Stimulated activated CD4-positive, alpha-beta T cell treated with anti-CD3 and anti-CD28 coated beads, Interleukin-2, amount 100 ng/mL, for 24 hours (primary cell): ENCODE data around the gene TTLL7.
"Not testable (repeated sequence)": the region's sequence is repeated elsewhere in the genome, so short reads cannot be mapped to it uniquely, and the experiment has no call there.

Experiments used
- DNase-seq, 2 donors: peaks; one replicate each; pipeline ENCODE4 v3.0.0-alpha.2; 2020

The TTLL7 gene

DNA sequence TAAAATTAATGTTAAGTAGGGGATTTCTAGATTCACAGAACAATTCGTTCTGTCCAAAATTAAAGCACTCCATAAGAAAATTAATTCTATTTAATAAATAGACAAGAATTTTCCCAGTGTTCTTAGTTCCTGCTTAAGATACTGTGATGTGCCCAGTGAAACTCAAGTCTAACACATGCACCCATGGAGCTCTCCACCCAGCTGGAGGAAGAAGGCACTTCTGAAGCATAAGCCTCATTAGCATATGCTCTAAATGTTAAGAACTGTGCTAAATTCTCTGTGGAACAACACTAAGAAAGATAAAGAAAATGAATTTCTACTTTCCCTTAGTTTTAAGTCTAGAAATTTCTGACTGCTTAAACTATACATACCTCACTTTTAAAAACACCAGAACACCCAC, 71.2 kb downstream of the TTLL7 start:
- no peak for DNase-seq

DNA sequence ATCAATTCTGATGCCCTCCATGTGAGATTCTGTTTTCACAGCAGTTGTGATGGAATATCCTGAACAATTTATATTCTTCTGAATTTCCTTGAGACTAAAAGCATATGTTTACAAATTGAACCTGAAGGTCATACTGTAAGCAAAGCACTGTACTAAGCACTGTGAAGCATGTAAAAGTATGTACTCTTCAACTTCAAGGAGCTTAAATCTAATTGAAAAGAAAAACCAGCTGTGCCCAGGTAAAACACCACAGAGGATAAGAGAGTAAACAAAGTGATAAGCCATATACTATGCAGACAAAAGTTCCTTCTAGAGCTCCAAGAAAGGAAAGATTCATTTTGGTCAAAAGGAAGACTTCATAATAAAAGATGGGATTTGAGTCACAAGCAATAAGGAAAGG, 71.9 kb downstream of the TTLL7 start:
- no peak for DNase-seq

DNA sequence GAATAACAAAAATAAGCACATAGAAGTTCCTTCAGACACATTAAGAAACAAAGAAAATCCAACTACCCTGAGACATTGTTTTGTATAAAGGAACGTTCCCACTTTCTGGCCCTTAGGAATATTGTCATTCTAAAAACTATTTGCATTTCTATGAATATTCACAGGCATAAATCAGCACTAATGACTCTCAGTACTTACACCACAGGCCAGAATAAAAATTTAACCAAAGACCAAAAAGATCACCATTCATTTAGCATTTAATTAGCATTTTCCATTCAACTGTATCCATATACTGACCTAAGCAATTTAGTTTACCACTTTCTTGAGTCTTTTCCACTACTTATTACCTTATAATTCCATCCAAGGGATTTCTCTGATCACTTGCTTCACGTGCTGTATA, 75.4 kb downstream of the TTLL7 start:
- DNase-seq, result no peak

DNA sequence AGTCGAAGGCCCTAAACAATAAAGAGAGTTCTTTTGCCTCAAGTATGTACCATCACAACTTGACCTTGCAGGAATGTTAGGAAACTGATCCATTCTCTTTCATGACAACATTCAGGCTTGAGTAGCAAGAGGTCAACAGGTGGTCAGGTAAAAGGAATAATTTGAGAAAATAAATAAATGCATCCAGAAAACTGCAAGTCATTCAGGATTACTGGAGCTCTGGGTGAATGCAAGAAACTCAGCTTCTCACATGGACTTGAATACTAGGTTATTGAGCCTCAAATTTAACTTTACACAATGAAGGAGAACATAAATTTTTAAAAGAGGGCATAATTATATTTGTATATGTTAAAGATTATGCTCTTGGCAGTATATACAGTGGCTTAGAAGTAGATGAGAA, 76.5 kb downstream of the TTLL7 start:
- no peak for DNase-seq

DNA sequence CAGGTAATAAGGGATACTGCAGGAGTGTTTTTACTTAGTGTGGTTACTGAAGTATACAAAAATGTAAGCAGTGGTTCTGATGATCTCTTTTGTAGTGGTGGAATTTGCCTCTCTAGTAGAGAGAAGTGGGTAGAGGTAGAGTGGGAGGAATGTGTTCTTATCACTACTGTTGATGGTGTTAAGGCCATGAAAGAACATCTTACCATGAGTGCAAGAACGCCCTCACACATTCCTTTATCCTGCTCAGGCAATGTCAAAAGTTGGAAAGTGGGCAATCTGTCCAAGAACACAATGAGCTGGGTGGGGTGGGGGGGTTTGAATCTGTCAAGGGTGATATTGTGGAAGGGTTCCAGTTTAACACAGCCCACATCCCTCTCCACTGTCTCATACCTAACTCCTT, 78.6 kb downstream of the TTLL7 start:
- DNase-seq, result no peak

DNA sequence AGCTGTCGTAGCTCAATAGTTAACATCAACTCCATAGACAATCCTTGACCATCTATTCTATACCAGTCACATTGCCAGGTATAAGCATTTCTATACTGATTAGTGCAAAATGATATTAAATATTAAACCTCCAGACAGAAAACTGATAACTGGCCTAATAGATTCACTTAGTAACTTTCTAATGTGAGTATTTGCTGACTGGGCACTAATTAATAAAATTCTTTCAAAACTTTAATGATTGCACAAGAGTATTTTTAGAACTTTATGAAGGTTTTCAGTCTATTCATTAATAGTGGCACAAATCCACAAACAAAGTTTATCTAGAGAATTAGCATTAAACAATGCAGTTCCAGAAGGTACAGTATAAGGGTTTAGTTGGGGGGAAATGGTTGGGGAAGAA, 79.1 kb downstream of the TTLL7 start:
- no peak for DNase-seq

DNA sequence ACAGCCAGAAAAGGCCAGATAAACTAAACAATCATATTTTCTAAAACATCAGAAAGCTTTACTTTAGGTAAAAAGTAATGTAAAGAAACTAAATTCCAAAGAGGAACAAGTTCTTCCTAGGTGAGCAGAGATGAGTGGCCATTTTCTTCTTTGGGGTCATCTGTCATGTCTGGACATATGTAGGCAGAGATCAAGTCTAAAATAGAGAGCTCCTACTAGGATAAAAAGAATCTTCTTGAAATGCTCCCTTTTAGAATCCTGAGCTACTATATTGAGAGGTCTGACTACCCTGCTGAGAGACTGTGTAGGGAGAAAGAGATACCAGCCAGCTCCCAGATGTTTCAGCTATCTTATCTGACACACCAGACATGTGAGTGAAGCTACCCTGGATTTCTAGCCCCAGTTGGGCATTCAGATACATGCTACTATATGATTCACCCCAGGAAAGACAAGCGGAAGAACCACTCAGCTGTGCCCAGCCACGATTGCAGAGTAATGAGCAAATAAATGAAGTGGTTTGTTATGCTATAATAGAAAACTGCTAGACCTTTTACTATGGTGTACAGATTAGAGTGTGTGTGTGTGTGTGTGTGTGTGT, 80.1 kb downstream of the TTLL7 start:
- no peak for DNase-seq

DNA sequence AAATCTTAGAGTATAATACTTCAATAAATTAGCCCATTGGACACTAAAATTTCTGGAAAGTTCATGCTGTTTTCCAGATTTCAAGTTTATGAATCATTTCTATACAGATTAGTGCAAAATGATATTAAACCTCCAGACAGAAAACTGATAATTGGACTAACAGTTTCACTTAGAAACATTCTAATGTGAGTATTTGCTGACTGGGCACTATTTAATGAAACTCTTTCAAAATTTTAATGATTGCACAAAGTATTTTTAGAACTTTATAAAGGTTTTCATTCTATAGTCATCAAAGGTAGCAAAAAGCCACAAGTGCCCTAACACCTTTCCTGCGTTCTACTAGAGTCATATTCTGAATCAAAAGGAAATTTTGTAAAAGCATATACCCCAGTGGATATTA, 81.0 kb downstream of the TTLL7 start:
- DNase-seq, result no peak

DNA sequence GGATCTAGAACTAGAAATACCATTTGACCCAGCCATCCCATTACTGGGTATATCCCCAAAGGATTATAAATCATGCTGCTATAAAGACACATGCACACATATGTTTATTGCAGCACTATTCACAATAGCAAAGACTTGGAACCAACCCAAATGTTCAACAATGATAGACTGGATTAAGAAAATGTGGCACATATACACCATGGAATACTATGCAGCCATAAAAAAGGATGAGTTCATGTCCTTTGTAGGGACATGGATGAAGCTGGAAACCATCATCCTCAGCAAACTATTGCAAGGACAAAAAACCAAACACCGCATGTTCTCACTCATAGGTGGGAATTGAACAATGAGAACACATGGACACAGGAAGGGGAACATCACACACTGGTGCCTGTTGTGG, 82.8 kb downstream of the TTLL7 start:
- DNase-seq, result not testable (repeated sequence)

DNA sequence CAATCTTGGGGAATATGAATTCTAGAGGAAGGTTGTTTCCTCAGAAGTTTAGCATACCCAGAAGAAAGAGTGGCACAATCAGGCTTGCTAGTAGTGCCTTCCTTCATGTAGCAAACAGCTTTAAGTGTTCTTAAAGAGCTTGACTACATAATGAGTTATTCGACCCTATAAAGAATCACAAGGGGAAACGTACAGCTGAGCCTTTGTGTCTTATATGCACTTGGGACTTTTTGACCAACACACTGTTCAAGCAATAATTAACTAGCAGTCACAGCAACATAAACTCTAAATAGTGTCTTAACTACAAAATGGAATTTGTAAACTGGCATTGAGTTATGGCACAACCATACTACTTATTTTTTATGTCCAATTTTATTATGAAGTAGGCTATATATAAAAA, 86.1 kb downstream of the TTLL7 start:
- DNase-seq, result no peak

DNA sequence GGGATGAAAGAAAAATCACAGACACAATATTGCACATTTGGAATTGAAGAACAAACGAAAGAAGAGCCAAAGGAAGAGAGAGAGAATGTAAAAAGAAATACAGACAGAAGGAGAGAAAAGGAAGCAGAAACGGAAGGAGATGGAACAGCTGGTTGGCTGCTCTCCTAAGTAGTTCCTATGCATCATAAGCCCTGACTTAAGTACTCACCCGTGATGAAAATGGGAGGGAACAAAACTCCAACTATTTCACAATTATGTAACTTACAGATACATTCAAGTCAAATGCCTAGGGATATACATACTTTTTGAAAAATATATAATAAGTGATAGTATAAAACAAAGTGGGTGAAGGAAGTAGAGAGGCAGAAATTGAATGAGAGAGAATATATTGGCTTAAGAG, 88.5 kb downstream of the TTLL7 start:
- DNase-seq, result no peak

DNA sequence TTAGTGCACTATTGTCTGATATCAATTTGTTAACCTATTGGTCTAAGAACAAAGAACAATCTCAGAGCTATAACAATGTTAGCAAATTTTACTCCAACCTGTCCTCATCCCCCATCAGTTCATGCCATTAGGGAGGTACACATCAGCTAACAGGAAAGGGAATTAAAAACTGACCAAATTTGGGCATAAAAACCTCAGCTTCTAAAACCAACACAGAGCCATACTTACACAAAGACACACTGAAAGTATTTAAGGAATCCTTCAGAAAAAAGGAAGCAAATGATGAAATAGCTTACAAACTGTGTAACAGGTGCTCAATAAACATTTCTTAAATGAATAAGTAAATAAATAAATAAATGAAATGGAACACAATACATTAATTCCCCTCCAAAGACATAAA, 89.2 kb downstream of the TTLL7 start:
- no peak for DNase-seq

DNA sequence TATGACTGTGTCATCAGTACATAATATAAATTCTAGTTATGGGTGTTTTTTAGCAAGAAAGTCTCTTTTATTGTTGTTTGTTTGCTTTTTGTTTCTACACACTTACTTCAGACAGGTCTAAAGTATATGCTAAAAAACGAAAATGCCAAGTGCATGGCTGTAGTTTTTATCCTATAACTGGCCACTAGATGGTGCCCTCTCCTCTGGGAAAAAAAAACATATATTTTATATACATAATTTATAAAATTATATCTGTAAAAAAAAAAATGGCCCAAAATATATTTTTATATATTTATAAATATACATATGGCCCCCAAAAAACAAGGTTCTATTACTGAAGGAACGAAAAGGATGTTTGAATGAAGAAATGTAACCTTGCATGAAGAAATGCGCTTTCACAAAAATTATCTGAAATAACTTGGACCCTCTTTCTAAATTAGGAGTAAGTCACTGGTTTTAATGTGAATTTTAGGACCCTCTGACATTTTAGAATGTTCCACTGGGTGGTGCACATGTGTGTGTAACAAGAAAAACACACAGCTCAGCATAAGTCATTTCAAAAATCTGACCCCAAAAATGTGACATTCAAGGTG, 93.5 kb downstream of the TTLL7 start:
- no peak for DNase-seq

DNA sequence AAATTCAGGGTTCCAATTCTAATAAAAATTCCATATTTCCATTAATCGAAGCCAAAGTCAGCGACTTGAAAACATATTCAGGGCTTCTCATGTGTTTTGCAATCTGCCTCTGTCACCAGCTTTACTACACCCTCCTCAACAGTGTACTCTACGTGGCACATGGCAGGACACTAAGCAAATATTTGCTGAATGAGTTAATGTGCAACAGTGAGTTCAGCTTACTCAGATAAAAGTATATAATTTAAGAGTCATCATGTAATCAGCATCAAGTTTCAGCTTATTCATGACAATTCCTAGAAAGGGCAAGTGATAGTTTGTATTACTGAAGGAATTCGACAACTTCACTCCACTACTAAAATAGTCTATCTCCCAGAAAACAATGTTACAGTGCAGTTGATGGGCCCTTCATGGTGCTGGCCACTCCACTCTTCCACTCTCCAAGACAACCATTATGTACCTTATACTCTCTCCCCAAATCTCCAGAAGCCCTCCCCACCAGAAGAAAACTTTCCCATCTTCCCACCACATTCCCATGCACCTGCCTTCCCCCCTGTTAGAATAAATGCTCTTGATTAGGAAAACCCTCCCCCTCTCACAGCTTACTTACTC, 97.3 kb downstream of the TTLL7 start:
- DNase-seq, result no peak

DNA sequence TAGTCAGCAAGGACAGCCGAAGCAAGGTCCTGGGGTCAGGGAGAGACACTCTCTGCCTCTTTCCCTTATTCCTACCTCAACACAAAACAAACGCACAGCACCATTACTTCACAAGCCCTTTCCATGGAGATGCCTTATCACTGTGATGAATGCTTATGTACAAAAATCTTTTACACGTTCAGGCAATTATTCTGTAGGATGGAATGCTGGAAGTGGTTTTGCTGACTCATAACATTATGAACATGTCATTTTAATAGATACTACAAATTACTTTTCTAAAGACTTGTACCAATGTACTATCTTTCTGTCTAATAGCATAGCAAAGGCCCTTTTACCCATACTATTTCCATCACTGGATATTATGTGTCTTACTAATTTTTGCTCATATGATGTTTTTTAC, 98.4 kb downstream of the TTLL7 start:
- DNase-seq, result no peak

DNA sequence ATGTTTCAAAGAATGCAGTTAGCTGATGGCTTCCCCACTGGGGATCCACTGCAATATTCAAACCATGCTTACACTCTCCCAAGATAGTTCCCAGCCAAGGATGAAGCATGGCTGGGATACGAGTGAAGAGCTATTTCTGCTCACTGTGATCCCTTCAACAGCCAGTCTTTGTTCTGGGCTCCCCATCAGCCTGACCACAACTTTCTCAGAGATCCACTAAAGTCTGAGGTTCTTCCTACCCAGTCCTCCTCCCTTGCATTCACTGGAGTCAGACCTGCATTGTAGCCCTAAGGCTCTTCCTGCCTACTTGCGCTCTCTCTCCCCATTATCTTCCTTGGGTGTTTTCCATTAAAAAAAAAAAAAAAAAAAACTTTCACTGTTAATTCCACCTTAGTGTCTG, 101.4 kb downstream of the TTLL7 start:
- DNase-seq, result no peak

DNA sequence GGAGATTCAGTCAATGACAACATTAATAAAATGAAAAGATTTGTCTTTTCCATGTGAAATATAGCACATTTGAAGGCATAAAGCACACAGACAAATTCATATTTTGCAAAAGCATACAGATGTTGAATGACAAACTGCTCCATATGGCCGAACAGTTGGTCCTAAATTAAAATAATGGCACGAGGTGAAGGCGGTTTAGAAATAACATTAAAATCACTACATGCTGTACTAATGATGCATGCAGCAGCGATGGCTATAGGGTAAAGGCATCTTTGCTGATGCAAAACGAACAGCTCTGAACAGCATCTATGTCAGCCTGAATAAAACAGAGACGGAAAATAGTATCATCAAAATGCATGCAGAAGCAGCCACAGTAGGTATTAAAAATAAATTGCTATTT, 102.6 kb downstream of the TTLL7 start:
- no peak for DNase-seq

DNA sequence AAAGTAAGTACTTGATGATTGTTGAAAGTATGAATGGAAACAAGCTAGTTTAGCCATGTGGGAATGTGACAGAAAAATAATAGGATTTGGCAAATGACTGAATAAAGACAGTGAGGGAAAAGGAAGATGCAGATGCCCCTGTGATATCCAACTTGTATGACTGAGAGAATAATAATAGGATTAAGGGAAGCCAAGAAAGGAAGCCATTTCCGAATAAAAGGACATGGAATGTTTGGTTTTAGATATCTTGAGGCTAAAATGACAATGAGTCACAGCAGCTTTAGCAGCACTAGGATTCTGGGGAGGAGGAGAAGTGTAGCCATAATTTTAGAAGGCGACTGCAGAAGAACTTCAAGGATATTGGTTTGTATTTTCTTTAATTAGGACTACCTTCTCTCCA, 109.2 kb downstream of the TTLL7 start:
- no peak for DNase-seq

DNA sequence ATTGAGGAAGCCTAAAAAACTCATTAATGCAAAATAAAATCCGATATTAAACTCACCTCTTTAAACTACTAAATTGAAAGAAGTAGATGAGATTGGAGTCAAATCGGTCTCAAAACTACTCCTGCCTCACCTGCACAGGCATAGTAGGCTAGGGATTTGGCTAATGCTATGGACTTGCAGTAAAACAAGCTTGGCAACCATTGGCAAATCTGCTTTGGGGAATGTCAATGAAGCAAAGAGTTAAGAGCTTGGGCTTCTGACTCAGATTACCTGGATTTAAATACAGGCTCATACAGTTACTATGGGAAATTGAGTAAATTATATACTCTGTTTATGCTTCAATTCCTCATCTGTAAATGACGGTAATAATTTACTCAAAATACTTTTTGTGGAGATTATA, 111.4 kb downstream of the TTLL7 start:
- no peak for DNase-seq

DNA sequence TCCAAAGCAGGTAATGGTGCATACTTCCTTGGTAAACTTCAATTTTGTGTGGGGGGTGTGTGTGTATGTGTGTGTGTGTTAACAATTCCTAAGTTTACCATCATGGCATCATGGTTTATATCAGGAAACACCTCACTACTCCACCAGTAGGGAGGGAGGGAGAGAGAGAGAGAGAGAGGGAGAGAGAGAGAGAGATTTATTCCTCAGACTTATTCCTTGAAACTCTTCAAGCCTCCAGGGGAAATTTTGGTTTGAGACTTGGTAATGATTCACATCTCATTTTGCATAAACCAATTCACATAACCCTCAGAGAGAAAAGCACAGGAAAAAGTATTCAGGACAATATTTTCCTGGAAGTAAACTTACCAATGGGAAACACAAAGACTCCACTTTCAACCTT, 115.0 kb downstream of the TTLL7 start:
- DNase-seq, result no peak

DNA sequence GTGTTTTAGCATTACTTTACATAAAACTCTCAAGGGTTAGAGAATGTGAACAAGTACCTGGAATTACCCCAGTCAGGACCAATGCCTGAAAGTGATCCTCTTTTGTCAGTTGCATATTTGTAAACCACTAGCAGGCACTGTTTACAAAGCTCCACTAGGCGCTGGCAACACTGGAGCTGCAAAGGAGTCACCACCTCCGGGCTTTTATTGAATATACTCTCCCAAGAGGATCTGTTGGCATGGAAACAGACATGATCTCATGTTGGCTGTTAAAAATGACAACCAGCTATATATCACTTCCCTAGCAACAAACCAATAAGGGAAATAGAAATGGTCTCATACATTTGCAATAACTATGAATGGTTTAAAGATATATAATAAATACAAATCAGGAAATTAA, 116.0 kb downstream of the TTLL7 start:
- DNase-seq, result no peak

DNA sequence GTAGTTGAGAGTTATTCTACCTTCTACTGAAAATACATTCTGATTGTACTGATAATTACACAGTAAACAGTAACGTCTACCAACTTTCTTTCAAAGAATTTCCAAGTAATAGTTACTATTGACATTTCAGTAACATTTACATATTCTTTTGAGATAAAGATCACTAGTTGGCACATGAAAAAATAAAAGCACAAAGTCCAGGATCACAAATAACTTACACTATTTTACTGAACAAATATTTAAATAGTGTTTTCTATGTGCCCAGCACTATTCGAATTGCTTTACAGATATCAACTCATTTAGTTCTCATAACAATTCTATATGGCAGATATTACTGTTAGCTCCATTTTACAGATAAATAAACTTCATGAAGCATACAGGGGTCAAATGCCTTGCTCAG, 126.4 kb downstream of the TTLL7 start:
- no peak for DNase-seq

DNA sequence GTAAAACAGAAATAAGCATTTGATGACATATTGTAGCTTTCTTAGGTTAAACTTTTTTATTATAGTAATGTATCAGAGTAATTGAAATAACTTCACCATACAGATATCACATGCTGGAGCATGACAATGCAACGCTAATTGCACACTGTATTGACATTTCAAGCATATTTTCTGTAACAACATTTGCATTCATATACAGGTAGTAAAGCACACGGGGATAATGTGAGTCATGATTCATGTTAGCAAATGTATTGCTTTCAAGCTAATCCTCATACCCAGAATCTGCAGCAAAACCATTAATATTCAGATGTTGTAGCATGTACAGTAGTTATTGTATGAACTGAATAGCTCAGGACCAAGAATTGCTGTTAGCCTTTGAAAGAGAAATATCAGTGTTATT, 133.9 kb downstream of the TTLL7 start:
- no peak for DNase-seq

DNA sequence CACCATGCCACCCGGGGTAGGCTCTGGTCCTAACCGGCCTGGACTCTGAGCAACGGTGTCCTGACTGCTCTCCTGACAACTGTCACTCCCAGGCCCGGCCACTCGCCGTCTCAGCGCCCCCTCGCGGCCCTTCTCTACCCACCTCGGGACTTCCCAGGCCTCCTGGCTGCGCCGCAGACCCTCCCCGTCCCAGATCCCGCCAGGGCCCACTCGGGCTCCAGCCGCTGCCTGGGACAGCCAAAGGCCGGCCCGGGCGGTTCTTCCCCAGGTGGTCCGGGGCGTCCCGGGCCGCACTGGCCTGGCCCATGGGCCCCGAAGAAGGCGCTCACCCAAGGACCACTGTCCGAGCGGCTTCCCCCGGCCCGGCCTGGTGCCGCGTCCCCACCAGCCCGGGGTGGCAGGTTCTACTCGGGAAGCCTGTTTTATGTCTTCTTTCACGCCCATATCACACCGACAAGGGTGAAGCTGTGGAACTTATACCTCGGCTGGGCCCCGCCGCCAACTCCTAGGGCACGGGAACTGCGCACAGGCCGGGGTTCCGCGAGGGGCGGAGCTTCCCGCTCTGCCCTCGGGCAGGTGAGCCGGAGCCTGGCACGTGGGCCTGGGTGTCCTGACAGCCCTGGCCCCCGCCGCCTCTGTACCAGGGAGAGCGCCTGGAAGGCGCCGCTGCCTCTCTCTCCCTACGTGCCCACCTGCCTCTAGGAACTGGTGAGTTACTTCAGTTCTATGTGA, 138.3 kb downstream of the TTLL7 start:
- DNase-seq, result peak; percentile 79 to 84
